ENCODE measurements around the gene SERPINB7.

Gene SERPINB7

GRCh38 chr18:63850020-63850419, 74.8 kb downstream of the SERPINB7 start:
- DNase-seq (ENCODE audit: low spot score) = peak; percentile 52

DNA sequence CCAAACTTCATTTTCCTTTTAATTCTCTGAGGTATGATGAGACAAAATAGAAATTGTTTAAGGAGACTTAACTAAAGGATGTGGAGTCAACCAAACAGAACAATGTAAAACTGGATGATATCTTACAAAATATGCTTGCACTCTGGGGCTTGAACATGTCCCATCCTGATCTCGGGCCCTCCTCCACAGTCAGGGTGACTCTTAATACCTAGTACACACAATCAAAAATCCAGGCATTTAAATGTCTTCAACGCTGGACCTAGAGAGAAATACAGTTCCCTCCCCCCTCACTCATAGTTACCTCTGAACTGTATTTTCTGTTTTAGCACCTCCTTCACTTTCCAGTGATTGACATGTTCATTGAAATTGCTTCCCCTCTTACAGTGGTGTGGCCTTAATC, 75.4 kb downstream of the SERPINB7 start:
- no peak for DNase-seq (ENCODE audit: low spot score)
